ENCODE results near the gene EFHD2.

EFHD2 gene

GRCh38 chr1:15364740-15365139 lies 44.9 kb upstream of the EFHD2 start:
- peaks cover 15% of the 10 kb centered on the region for H3K27me3 ChIP-seq (ENCODE audit: insufficient read depth, low read depth)
- H3K4me2 ChIP-seq = no peak overlapping the region
- no peak overlapping the region for H3K27ac ChIP-seq
- no peaks in the 10 kb centered on the region for H3K79me2 ChIP-seq (ENCODE audit: insufficient read depth, low read depth)
- H3K4me3 ChIP-seq (IDR thresholded peaks at IDR 0.05; ENCODE audit: insufficient read depth, low read depth, low read length) = no peak overlapping the region
- H3K9ac ChIP-seq = no peak overlapping the region
- no peaks in the 10 kb centered on the region for H3K4me1 ChIP-seq (ENCODE audit: low read depth, poor library complexity, severe bottlenecking)
- TF ChIP-seq CTCF (conservative IDR thresholded peaks at IDR 0.05; ENCODE audit: low read depth, low read length) = no peak
- no peaks in the 10 kb centered on the region for H3K36me3 ChIP-seq (ENCODE audit: insufficient read depth)
- no peaks in the 10 kb centered on the region for H4K20me1 ChIP-seq (ENCODE audit: insufficient read depth)
- H2AFZ ChIP-seq (ENCODE audit: low read depth) = no peak overlapping the region

- Histone ChIP-seq H3K9ac (no peak overlapping the region), H3K36me3 (ENCODE audit: insufficient read depth) (no peaks in the 10 kb centered on the region), H3K27me3 (ENCODE audit: insufficient read depth, low read depth) (peaks cover 15% of the 10 kb centered on the region), H3K4me1 (ENCODE audit: low read depth, poor library complexity, severe bottlenecking) (no peaks in the 10 kb centered on the region), H3K27ac (no peak overlapping the region), H2AFZ (ENCODE audit: low read depth) (no peak overlapping the region), H3K79me2 (ENCODE audit: insufficient read depth, low read depth) (no peaks in the 10 kb centered on the region), H4K20me1 (ENCODE audit: insufficient read depth) (no peaks in the 10 kb centered on the region), H3K4me3 (IDR thresholded peaks at IDR 0.05; ENCODE audit: insufficient read depth, low read depth, low read length) (no peak overlapping the region), H3K4me2 (no peak overlapping the region)
- TF ChIP-seq CTCF (conservative IDR thresholded peaks at IDR 0.05; ENCODE audit: low read depth, low read length) = no peak
Measured at GRCh38 chr1:15368888-15369287, 40.8 kb upstream of the EFHD2 start.

GRCh38 chr1:15370268-15370667 lies 39.4 kb upstream of the EFHD2 start:
- Histone ChIP-seq H2AFZ (ENCODE audit: low read depth) (no peak overlapping the region), H3K36me3 (ENCODE audit: insufficient read depth) (no peaks in the 10 kb centered on the region), H3K79me2 (ENCODE audit: insufficient read depth, low read depth) (no peaks in the 10 kb centered on the region), H3K4me1 (ENCODE audit: low read depth, poor library complexity, severe bottlenecking) (no peaks in the 10 kb centered on the region), H3K9ac (no peak overlapping the region), H4K20me1 (ENCODE audit: insufficient read depth) (no peaks in the 10 kb centered on the region), H3K27me3 (ENCODE audit: insufficient read depth, low read depth) (peaks cover 8% of the 10 kb centered on the region), H3K4me3 (IDR thresholded peaks at IDR 0.05; ENCODE audit: insufficient read depth, low read depth, low read length) (no peak overlapping the region), H3K4me2 (no peak overlapping the region), H3K27ac (no peak overlapping the region)
- no peak for TF ChIP-seq CTCF (conservative IDR thresholded peaks at IDR 0.05; ENCODE audit: low read depth, low read length)

GRCh38 chr1:15370781-15371520 lies 38.7 kb upstream of the EFHD2 start:
- no peak overlapping the region for H2AFZ ChIP-seq (ENCODE audit: low read depth)
- peaks cover 3% of the 10 kb centered on the region; the same call in 1 of the 2 replicates for H3K27me3 ChIP-seq (ENCODE audit: insufficient read depth, low read depth)
- no peak overlapping the region for H3K4me2 ChIP-seq
- no peak overlapping the region for H3K9ac ChIP-seq
- no peaks in the 10 kb centered on the region for H3K79me2 ChIP-seq (ENCODE audit: insufficient read depth, low read depth)
- H3K36me3 ChIP-seq (ENCODE audit: insufficient read depth) = no peaks in the 10 kb centered on the region
- H3K27ac ChIP-seq = no peak overlapping the region
- H3K4me3 ChIP-seq (IDR thresholded peaks at IDR 0.05; ENCODE audit: insufficient read depth, low read depth, low read length) = no peak overlapping the region
- H4K20me1 ChIP-seq (ENCODE audit: insufficient read depth) = no peaks in the 10 kb centered on the region
- no peak for TF ChIP-seq CTCF (conservative IDR thresholded peaks at IDR 0.05; ENCODE audit: low read depth, low read length)
- no peaks in the 10 kb centered on the region for H3K4me1 ChIP-seq (ENCODE audit: low read depth, poor library complexity, severe bottlenecking)

Measured in KMS-11 (cell line).